ENCODE results near the gene SPTBN1.

GRCh38 chr2:54570925-54571694 lies 115.0 kb downstream of the SPTBN1 start:
- TF ChIP-seq CTCF (IDR thresholded peaks at IDR 0.05) (no peak), EP300 (IDR thresholded peaks at IDR 0.05) (no peak), POLR2AphosphoS5 (IDR thresholded peaks at IDR 0.05) (peak in 2 of 3 donors; percentile 60 to 73), POLR2A (IDR thresholded peaks at IDR 0.05) (no peak)

Data from stomach (tissue), 4 donors.